Astrocyte (in vitro differentiated cells and primary cell): Measurements from ENCODE around the gene NOL4L.

Source experiments
- EZH2 ChIP-seq: IDR thresholded peaks from 2 replicates; pipeline ENCODE4 v1.6.1; 2012; ENCODE audit warnings: mild to moderate bottlenecking, low read length, inconsistent platforms; ENCODE audit not compliant: insufficient read depth
- TF ChIP-seq, protein P1 (sequence below): IDR thresholded peaks from 2 replicates; pipeline ENCODE4 v1.5.1; 2011; ENCODE audit warnings: low read depth, mild to moderate bottlenecking, inconsistent platforms, low read length, moderate library complexity; ENCODE audit not compliant: insufficient read depth

DNA sequence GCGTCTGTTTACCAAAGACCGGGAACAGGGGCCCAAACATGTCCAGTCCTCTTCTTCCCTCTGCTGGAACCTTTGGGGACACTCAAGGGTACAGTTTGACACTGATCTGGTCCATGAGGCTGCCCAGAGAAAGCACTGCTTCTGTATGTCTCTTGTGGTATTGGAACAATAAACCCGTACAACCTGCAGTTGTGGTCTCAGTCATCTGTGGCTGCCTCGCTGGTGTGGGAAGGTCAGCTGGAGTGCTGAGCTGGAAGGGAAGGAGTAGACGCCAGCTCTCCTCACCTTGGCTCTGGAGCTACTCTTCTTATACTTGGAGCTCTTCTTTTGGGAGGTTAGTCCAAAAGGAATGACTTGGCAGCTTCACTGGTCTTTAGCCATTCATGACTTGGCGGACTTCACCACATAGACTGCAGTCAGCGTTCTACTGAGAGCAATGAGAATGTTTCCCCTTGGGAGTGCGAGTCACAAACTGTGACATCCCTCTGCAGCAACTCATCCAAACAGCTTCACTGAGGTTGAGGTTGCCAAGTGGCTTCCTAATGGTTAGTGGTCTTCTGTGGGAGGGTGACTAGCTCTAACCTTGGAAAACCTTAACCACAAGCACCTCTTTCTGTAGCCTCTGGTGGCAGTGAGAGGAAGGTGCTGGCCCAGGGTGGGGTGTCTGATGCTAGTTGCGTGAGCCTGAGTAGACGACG is 145.9 kb downstream of the NOL4L start:
- TF ChIP-seq, protein P1, sequence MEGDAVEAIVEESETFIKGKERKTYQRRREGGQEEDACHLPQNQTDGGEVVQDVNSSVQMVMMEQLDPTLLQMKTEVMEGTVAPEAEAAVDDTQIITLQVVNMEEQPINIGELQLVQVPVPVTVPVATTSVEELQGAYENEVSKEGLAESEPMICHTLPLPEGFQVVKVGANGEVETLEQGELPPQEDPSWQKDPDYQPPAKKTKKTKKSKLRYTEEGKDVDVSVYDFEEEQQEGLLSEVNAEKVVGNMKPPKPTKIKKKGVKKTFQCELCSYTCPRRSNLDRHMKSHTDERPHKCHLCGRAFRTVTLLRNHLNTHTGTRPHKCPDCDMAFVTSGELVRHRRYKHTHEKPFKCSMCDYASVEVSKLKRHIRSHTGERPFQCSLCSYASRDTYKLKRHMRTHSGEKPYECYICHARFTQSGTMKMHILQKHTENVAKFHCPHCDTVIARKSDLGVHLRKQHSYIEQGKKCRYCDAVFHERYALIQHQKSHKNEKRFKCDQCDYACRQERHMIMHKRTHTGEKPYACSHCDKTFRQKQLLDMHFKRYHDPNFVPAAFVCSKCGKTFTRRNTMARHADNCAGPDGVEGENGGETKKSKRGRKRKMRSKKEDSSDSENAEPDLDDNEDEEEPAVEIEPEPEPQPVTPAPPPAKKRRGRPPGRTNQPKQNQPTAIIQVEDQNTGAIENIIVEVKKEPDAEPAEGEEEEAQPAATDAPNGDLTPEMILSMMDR = no peak
- TF ChIP-seq EZH2 = no peak
